Activated CD4-positive, alpha-beta T cell treated with anti-CD3 and anti-CD28 coated beads, Interleukin-2, amount 10 ng/mL, durations not matched to agents 24 days and 14 days (primary cell): Measurements from ENCODE around the gene LAMB3. TPM values are rescaled to one million over a fixed set of nuclear protein-coding genes. Genes with fewer than 3 reads are reported as not detected.
A peak's percentile ranks its signal among the peaks of the same experiment; 100 is the strongest.

Experiments
- DNase-seq: peaks from one replicate; pipeline ENCODE4 v3.0.0; 2022
- H3K27ac Mint-ChIP-seq: one replicate; pipeline ENCODE4 v1.8.0; 2022; ENCODE audit warnings: mild to moderate bottlenecking, mixed read lengths
- H3K27me3 Mint-ChIP-seq: one replicate; pipeline ENCODE4 v1.8.0; 2022; ENCODE audit warnings: mixed read lengths
- H3K36me3 Mint-ChIP-seq: one replicate; pipeline ENCODE4 v1.8.0; 2022; ENCODE audit warnings: low read depth, mild to moderate bottlenecking, mixed read lengths
- H3K4me1 Mint-ChIP-seq: one replicate; pipeline ENCODE4 v1.8.0; 2021; ENCODE audit warnings: mixed read lengths
- H3K4me3 Mint-ChIP-seq: one replicate; pipeline ENCODE4 v1.8.0; 2022; ENCODE audit warnings: mild to moderate bottlenecking, moderate library complexity, mixed read lengths
- H3K9me3 Mint-ChIP-seq: one replicate; pipeline ENCODE4 v1.8.0; 2021; ENCODE audit warnings: mixed read lengths
- intact Hi-C: fragments of 100-400 bp; cut with micrococcal nuclease; formaldehyde crosslinking; loops from one replicate; pipeline ENCODE4 v1.15.1; 2023
- total RNA-seq: library from RNA; stranded (reverse); gene quantifications from 2 replicates; pipeline ENCODE4 v1.2.3, GENCODE V29; 2022

Gene LAMB3
- total RNA-seq, 1 donor from 2014 or later: 21.0 TPM

DNA sequence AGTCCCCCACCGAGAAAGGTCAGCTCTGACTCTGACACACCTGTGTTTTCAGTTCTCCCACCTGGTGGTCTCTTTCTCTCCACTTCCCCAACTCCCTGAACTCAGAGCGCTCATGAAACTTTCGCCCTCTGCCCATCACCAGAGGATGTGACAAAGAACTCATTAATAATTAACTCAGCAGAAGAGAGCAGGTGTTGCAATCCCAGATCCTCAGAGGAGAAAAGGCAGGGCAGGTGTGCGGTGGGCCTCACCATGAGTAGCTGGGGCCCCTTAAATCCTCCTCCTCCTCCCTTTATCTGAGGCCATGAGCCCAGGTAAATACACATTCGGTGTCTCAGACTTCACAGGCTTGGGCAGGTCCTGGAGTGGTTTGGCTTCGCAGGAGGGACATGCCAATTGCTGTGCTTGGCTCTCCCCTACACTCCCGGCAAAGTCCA, 1.7 kb upstream of the LAMB3 start:
- no peaks in the 10 kb centered on the region for H3K36me3 Mint-ChIP-seq
- H3K27me3 Mint-ChIP-seq: no peaks in the 10 kb centered on the region
- peaks cover 56% of the 10 kb centered on the region for H3K4me1 Mint-ChIP-seq
- DNase-seq: no peak
- H3K27ac Mint-ChIP-seq: peak overlapping the region; percentile 54
- H3K4me3 Mint-ChIP-seq: no peak overlapping the region
- intact Hi-C loops: no loop called here
- no peaks in the 10 kb centered on the region for H3K9me3 Mint-ChIP-seq

DNA sequence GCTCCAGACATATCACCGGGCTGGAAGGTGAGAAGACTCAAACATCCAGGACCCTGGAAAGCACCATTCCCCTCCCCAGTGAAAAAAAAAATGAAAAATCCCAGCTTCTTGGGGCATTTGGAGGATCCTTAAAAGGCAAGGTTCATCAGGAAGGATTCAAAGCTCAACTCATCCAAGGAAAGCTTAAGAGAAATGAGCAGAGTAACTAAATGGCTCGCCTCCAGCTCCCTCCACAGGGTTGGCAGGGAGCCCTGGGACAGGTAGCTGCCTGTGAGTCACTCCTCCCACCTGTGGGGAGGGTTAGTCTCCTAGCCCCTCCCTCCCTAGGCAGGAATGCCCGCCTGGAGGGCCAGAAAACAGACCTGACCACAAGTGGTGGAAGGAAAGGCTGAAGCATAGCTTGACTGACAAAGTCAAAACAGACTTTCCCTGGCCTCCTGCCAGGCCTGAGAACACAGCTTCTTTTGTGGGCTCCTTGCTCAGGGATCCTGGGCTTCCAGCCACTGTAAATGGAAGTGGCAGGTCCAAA, 712 bp upstream of the LAMB3 start:
- Mint-ChIP-seq H3K36me3 (no peaks in the 10 kb centered on the region), H3K9me3 (no peaks in the 10 kb centered on the region), H3K4me3 (peak overlapping the region; percentile 42), H3K27me3 (no peaks in the 10 kb centered on the region), H3K4me1 (peaks cover 56% of the 10 kb centered on the region), H3K27ac (peak overlapping the region; percentile 76)
- peak; percentile 72 for DNase-seq
- intact Hi-C loops: no loop called here

- Mint-ChIP-seq H3K4me3 (peak overlapping the region; percentile 56), H3K36me3 (peaks cover 2% of the 10 kb centered on the region), H3K9me3 (no peaks in the 10 kb centered on the region), H3K4me1 (peaks cover 64% of the 10 kb centered on the region), H3K27me3 (no peaks in the 10 kb centered on the region), H3K27ac (peak overlapping the region; percentile 73)
- peak; percentile 92 for DNase-seq
- intact Hi-C loops: loop anchor here (1.0 to 2.0 kb wide), 4 partner anchors 8 to 96 kb away; no protein-coding TSS in a partner anchor
Measured at GRCh38 chr1:209651138-209651587, 1.1 kb downstream of the LAMB3 start.

GRCh38 chr1:209650454-209650853, 1.8 kb downstream of the LAMB3 start:
- H3K36me3 Mint-ChIP-seq: peaks cover 2% of the 10 kb centered on the region
- no peaks in the 10 kb centered on the region for H3K9me3 Mint-ChIP-seq
- DNase-seq: no peak
- peak overlapping the region; percentile 58 for H3K27ac Mint-ChIP-seq
- no peaks in the 10 kb centered on the region for H3K27me3 Mint-ChIP-seq
- H3K4me3 Mint-ChIP-seq: peak overlapping the region; percentile 56
- intact Hi-C loops: loop anchor here (2.0 kb wide), 2 partner anchors 42 to 96 kb away; no protein-coding TSS in a partner anchor
- H3K4me1 Mint-ChIP-seq: peaks cover 65% of the 10 kb centered on the region

- peaks cover 69% of the 10 kb centered on the region for H3K4me1 Mint-ChIP-seq
- H3K9me3 Mint-ChIP-seq: no peaks in the 10 kb centered on the region
- DNase-seq: no peak
- peaks cover 6% of the 10 kb centered on the region for H3K36me3 Mint-ChIP-seq
- H3K4me3 Mint-ChIP-seq: peak overlapping the region; percentile 19
- peak overlapping the region; percentile 60 for H3K27ac Mint-ChIP-seq
- H3K27me3 Mint-ChIP-seq: no peaks in the 10 kb centered on the region
- intact Hi-C loops: loop anchor here (1.0 kb wide), 1 partner anchor 24 kb away; no protein-coding TSS in a partner anchor
Measured at GRCh38 chr1:209648931-209649776, 3.1 kb downstream of the LAMB3 start.

- Mint-ChIP-seq H3K27ac (peak overlapping the region; percentile 22), H3K9me3 (no peaks in the 10 kb centered on the region), H3K4me1 (peaks cover 65% of the 10 kb centered on the region), H3K4me3 (no peak overlapping the region), H3K36me3 (peaks cover 8% of the 10 kb centered on the region), H3K27me3 (no peaks in the 10 kb centered on the region)
- intact Hi-C loops: no loop called here
- no peak for DNase-seq
Measured at GRCh38 chr1:209648346-209648745, 3.9 kb downstream of the LAMB3 start.

DNA sequence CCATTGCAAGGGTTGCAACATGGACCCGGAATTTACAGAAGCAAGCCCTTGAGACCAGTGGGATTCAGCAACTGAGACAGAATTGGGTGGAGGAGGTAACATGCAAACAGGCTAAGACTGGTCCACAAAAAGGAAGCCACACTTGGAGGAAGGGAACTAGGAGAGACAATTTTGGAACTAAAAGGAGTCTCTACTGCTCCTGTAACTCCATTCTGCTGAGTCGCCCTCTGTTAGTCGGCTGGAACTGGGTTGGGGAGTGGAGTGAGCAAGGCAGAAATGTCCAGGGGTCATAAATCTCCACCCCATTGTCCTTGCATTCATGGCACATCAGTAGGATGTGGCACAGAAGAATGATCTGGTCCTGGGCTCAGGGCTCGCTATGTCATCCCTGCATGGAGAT, 5.1 kb downstream of the LAMB3 start:
- no peaks in the 10 kb centered on the region for H3K9me3 Mint-ChIP-seq
- peaks cover 8% of the 10 kb centered on the region for H3K36me3 Mint-ChIP-seq
- H3K4me3 Mint-ChIP-seq: no peak overlapping the region
- intact Hi-C loops: no loop called here
- H3K27ac Mint-ChIP-seq: no peak overlapping the region
- DNase-seq: no peak
- H3K4me1 Mint-ChIP-seq: peaks cover 55% of the 10 kb centered on the region
- no peaks in the 10 kb centered on the region for H3K27me3 Mint-ChIP-seq

DNA sequence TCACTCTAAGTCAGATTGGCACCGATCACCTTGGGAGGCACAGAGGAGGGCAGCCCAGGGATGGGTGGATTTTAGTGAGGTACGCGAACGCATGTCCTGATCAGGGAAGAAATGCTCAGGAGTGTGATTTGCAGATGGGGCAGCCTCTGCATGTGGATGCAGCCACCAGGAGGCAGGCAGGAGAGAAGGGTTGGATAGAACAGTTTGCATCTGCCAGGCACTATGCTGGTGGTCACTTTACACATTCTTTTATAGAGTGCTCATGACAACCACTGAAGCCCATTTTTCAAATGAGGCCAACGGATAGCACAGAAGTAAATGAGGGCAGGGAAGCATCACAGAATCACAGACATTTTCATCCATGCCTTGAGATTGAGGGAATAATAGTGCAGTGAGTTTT, 5.7 kb downstream of the LAMB3 start:
- peaks cover 8% of the 10 kb centered on the region for H3K36me3 Mint-ChIP-seq
- intact Hi-C loops: no loop called here
- no peaks in the 10 kb centered on the region for H3K9me3 Mint-ChIP-seq
- no peak overlapping the region for H3K27ac Mint-ChIP-seq
- no peak overlapping the region for H3K4me3 Mint-ChIP-seq
- no peak for DNase-seq
- no peaks in the 10 kb centered on the region for H3K27me3 Mint-ChIP-seq
- H3K4me1 Mint-ChIP-seq: peaks cover 51% of the 10 kb centered on the region

GRCh38 chr1:209645574-209646452, 6.4 kb downstream of the LAMB3 start:
- Mint-ChIP-seq H3K9me3 (no peaks in the 10 kb centered on the region), H3K36me3 (peaks cover 8% of the 10 kb centered on the region), H3K27ac (peak overlapping the region; percentile 1), H3K4me3 (no peak overlapping the region), H3K4me1 (peaks cover 44% of the 10 kb centered on the region), H3K27me3 (no peaks in the 10 kb centered on the region)
- intact Hi-C loops: no loop called here
- DNase-seq: no peak

DNA sequence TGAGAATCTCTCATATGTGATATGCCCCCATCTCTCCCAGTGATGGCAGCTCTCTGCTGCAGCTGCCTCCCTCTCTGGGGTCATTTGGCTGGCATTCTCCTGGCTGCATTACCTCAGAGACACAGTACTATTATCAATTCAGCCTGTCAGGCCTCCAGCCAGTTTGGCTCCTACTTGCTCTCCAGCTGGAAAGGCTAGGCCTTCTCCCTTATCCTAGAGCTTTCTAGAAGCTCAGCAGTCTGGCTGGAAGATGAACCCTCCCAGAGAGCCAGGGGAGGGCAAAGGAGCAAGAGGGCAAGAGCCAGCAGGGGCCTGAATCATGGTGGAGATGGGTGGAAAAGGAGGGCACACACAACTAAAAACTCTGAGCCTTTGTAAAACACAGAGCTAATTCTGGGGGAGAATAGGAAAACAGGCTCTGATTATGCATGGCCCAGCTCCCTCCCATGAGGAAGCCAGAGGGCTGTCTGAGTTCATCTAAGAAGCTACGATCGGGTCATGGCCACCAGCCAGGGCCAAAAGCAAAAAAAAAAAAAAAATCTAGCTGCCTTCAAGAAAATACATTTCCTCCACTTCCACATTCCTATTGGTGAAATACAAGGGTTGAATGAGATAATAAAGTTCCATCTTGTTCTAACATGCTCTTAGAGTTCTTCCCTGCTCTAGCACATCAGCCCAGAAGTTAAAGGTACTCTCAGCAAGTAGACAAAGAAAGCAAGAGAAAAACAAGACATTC, 8.8 kb downstream of the LAMB3 start:
- Mint-ChIP-seq H3K27ac (no peak overlapping the region), H3K9me3 (no peaks in the 10 kb centered on the region), H3K27me3 (no peaks in the 10 kb centered on the region), H3K36me3 (peaks cover 8% of the 10 kb centered on the region), H3K4me3 (no peak overlapping the region), H3K4me1 (peaks cover 23% of the 10 kb centered on the region)
- intact Hi-C loops: no loop called here
- DNase-seq: no peak

DNA sequence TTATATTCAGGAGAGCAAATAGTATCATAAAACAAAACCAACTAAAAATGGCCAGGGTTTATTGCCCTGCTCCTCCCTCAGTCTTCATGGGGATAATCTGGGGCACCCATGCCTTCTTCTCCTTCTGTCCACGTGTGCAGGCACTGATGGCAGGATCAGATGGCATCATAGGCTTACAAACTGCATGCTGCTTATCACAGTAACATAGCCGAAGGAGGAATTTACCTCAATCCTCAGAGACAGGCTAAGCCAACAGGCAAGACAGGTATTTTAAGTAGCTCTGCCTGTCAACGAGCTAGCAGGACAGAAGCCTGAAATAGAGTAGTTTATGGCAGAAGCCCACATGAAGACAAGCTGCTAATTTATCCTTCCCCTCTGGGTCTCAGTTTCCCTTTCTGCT, 9.4 kb downstream of the LAMB3 start:
- Mint-ChIP-seq H3K27me3 (no peaks in the 10 kb centered on the region), H3K4me3 (no peak overlapping the region), H3K4me1 (peaks cover 17% of the 10 kb centered on the region), H3K27ac (no peak overlapping the region), H3K36me3 (peaks cover 10% of the 10 kb centered on the region), H3K9me3 (no peaks in the 10 kb centered on the region)
- DNase-seq: no peak
- intact Hi-C loops: no loop called here

- Mint-ChIP-seq H3K27ac (no peak overlapping the region), H3K4me1 (peaks cover 13% of the 10 kb centered on the region), H3K27me3 (no peaks in the 10 kb centered on the region), H3K9me3 (no peaks in the 10 kb centered on the region), H3K36me3 (peaks cover 8% of the 10 kb centered on the region), H3K4me3 (no peak overlapping the region)
- intact Hi-C loops: no loop called here
- no peak for DNase-seq
Measured at GRCh38 chr1:209641832-209642172, 10.4 kb downstream of the LAMB3 start.

DNA sequence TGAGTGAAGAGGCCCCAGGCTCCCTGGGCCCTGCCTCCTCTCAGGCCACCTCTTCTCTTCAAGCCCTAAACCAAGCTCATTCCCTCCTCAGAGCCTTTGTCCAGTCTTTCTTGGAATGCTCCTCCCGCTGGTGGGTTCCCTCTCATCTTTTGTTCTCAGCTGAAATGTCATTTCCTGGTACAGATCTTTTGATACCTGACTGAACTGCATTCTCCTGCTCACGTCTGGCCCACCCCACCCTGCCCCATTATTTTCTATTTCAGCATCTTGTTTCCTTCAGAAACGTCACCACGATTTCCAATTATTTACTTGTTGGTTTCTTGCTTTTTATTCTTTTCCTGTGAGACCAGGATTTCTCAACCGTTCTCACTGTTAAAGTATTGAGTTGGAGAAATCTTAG, 16.4 kb downstream of the LAMB3 start:
- no peak overlapping the region for H3K4me3 Mint-ChIP-seq
- H3K27ac Mint-ChIP-seq: no peak overlapping the region

More for the DNA sequence above, 16.4 kb downstream of the LAMB3 start:
- no peaks in the 10 kb centered on the region for H3K27me3 Mint-ChIP-seq
- peaks cover 21% of the 10 kb centered on the region for H3K4me1 Mint-ChIP-seq
- H3K9me3 Mint-ChIP-seq: no peaks in the 10 kb centered on the region
- H3K36me3 Mint-ChIP-seq: peaks cover 12% of the 10 kb centered on the region
- intact Hi-C loops: no loop called here
- DNase-seq: no peak
